ENCODE data around the gene CCDC6. TPM values are rescaled to one million over a fixed set of nuclear protein-coding genes. Genes with fewer than 3 reads are reported as not detected.

CCDC6 gene
- total and polyA plus RNA-seq, 9 of the 15 experiments (the other 6 are each of a cell fraction or from before 2014, with no cell fraction given) = 10.4 to 41.0 (median 20.9) TPM

DNA sequence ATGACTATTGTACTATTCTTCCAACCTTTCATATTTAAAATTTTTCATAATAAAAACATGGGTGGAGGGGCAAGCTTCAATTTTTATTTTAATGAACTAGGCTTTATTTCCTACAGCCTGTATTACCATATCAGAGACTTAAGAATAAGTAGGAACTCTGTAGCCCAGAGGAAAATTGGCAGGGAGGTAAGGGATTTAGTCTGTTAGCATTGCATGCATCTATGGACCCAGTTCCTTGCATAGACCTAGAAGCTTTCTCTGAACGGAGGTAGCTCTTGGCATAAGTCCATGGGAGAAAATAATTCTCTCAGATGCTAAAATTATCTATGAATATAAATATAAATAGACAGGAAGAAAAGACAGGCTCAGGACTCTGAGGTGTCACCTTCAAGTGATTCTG, 31.4 kb upstream of the CCDC6 start:
- no peaks in the 10 kb centered on the region for H3K79me2 ChIP-seq (ENCODE audit: control insufficient read depth, insufficient read depth, low read length)
- POLR2A ChIA-PET = interaction anchor here (0.5 kb wide), 1 partner anchor 12 kb away, joined by 3 read pairs; no protein-coding TSS in a partner anchor
- TF ChIP-seq HDAC3 (IDR thresholded peaks at IDR 0.05; ENCODE audit: borderline replicate concordance, partially characterized antibody) (no peak), ZNF121 (CRISPR knock-in tag; conservative IDR thresholded peaks at IDR 0.05) (no peak), TEAD4 (IDR thresholded peaks at IDR 0.05; ENCODE audit: low read length) (no peak), TEAD4 (CRISPR knock-in tag; IDR thresholded peaks at IDR 0.05; ENCODE audit: borderline replicate concordance) (no peak), ZNF445 (CRISPR knock-in tag; IDR thresholded peaks at IDR 0.05; ENCODE audit: low read depth) (no peak), ETS1 (conservative IDR thresholded peaks at IDR 0.05; ENCODE audit: control insufficient read depth, low read depth, low read length) (no peak), TFAM (CRISPR knock-in tag; conservative IDR thresholded peaks at IDR 0.05) (no peak), ZC3H4 (CRISPR knock-in tag; IDR thresholded peaks at IDR 0.05; ENCODE audit: borderline replicate concordance) (no peak), ZNF253 (CRISPR knock-in tag; conservative IDR thresholded peaks at IDR 0.05) (no peak), ZNF184 (CRISPR knock-in tag; IDR thresholded peaks at IDR 0.05) (no peak), ZNF24 (IDR thresholded peaks at IDR 0.05) (no peak), MIER1 (IDR thresholded peaks at IDR 0.05; ENCODE audit: low read depth) (no peak), POLR2H (tag; IDR thresholded peaks at IDR 0.05; ENCODE audit: low read depth) (no peak), PML (IDR thresholded peaks at IDR 0.05; ENCODE audit: low read length) (no peak), PKNOX1 (IDR thresholded peaks at IDR 0.05) (no peak), C11orf30 (IDR thresholded peaks at IDR 0.05; ENCODE audit: low read depth) (no peak), ZNF277 (CRISPR knock-in tag; IDR thresholded peaks at IDR 0.05; ENCODE audit: borderline replicate concordance) (no peak)
- TF ChIP-seq, protein P1, sequence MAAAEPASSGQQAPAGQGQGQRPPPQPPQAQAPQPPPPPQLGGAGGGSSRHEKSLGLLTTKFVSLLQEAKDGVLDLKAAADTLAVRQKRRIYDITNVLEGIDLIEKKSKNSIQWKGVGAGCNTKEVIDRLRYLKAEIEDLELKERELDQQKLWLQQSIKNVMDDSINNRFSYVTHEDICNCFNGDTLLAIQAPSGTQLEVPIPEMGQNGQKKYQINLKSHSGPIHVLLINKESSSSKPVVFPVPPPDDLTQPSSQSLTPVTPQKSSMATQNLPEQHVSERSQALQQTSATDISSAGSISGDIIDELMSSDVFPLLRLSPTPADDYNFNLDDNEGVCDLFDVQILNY (CRISPR knock-in tag; IDR thresholded peaks at IDR 0.05) = no peak
- TF ChIP-seq, protein P2, sequence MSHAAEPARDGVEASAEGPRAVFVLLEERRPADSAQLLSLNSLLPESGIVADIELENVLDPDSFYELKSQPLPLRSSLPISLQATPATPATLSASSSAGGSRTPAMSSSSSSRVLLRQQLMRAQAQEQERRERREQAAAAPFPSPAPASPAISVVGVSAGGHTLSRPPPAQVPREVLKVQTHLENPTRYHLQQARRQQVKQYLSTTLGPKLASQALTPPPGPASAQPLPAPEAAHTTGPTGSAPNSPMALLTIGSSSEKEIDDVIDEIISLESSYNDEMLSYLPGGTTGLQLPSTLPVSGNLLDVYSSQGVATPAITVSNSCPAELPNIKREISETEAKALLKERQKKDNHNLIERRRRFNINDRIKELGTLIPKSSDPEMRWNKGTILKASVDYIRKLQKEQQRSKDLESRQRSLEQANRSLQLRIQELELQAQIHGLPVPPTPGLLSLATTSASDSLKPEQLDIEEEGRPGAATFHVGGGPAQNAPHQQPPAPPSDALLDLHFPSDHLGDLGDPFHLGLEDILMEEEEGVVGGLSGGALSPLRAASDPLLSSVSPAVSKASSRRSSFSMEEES (CRISPR knock-in tag; IDR thresholded peaks at IDR 0.05) = no peak

More for the DNA sequence above, 31.4 kb upstream of the CCDC6 start:
- Histone ChIP-seq H3K4me2 (ENCODE audit: insufficient read depth, low read length) (no peak overlapping the region), H3K4me3 (no peak overlapping the region), H2AFZ (ENCODE audit: low read depth, low read length) (no peak overlapping the region), H3K36me3 (ENCODE audit: control insufficient read depth, insufficient read depth, low read length) (no peaks in the 10 kb centered on the region), H3K27me3 (ENCODE audit: control insufficient read depth in 2 of 2, insufficient read depth in 2 of 2, low read length in 2 of 2) (peaks cover 3 to 7% of the 10 kb centered on the region in 2 experiments), H3K9ac (ENCODE audit: insufficient read depth in 1 of 2, low read depth in 2 of 2, low read length in 2 of 2) (no peak overlapping the region), H3K27ac (ENCODE audit: extremely low read depth, low read depth, low read length) (no peak overlapping the region), H4K20me1 (replicated peaks; ENCODE audit: control insufficient read depth, insufficient read depth, low read length) (no peaks in the 10 kb centered on the region), H3K4me1 (replicated peaks in 1 of 2; ENCODE audit: control insufficient read depth in 2 of 2, insufficient read depth in 2 of 2, low read length in 2 of 2) (no peaks in the 10 kb centered on the region), H3K9me3 (replicated peaks; ENCODE audit: control insufficient read depth, insufficient read depth, low read depth, low read length) (no peaks in the 10 kb centered on the region), H3K9me1 (ENCODE audit: control insufficient read depth, insufficient read depth, low read length) (no peaks in the 10 kb centered on the region)
- no peak for FAIRE-seq
- in situ Hi-C loops (cut with MboI) = no loop called here
- DNase-seq (ENCODE audit: extremely low read depth in 1 of 4, low spot score in 3 of 4) = no peak
- WGBS (ENCODE audit: insufficient coverage, low coverage, missing lambda C conversion rate) = 8% methylated on average over 1 of the region's 1 CpG
- ATAC-seq = no peak
- no TSS peak for BruUV-seq (replicated peaks)
- CTCF ChIA-PET (ENCODE audit: low intra/inter-chr PET ratio) = no interaction called here
- intact Hi-C loops (cut with micrococcal nuclease) = no loop called here
